ENCODE measurements around the gene TBK1. TPM values are rescaled to one million over a fixed set of nuclear protein-coding genes. Genes with fewer than 3 reads are reported as not detected.

The TBK1 gene
- total and polyA plus RNA-seq, 10 of the 15 experiments (the other 5 are each of a cell fraction or from before 2014, with no cell fraction given): 13.4 to 49.3 (median 37.7) TPM

DNA sequence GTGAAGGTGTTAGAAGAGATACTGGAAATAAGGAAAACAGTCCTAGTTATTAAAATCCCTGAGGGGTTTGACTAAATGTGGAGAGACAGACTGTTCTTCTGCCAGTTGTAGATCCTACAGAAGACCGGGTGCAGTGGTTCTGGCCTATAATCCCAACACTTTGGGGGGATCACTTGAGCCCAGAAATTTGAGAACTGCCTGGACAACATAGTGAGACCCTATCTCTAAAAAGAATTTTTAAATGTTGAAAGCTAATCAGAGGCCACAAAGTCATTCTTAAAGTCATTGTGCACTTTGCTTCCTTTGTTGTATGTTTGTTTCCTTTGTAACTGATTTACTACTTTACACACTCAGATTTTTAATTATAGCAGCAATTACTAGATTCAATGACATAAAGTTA, 97.2 kb downstream of the TBK1 start:
- H3K27ac ChIP-seq (ENCODE audit: control insufficient read depth, insufficient read depth): no peak overlapping the region
- no peaks in the 10 kb centered on the region for H4K20me1 ChIP-seq (ENCODE audit: control insufficient read depth, insufficient read depth)
- no peaks in the 10 kb centered on the region; the same call in 1 of the 2 replicates for H3K4me1 ChIP-seq (ENCODE audit: control insufficient read depth, insufficient read depth, low read length)
- BruUV-seq (replicated peaks): no TSS peak
- H3K27me3 ChIP-seq (replicated peaks in 1 of 2; ENCODE audit: control insufficient read depth in 2 of 2, insufficient read depth in 2 of 2, low read length in 1 of 2): no peaks in the 10 kb centered on the region; a peak in 1 of 4 replicates
- no peak overlapping the region for H3K9ac ChIP-seq (ENCODE audit: control insufficient read depth, insufficient read depth, low read length)
- ChIA-PET CTCF (interaction anchor here (0.7 to 8.6 kb wide), 53 partner anchors 9 to 339 kb away, joined by 3 to 175 read pairs (median 4); no protein-coding TSS in a partner anchor), RAD21 (ENCODE audit: unreplicated experiment) (interaction anchor here (0.7 to 5.3 kb wide), 29 partner anchors 11 to 682 kb away, joined by 3 to 103 read pairs (median 4); partner anchors contain the start of gene LEMD3), SMC1A (ENCODE audit: uncharacterized antibody, unreplicated experiment) (interaction anchor here (0.6 to 9.6 kb wide), 32 partner anchors 10 to 558 kb away, joined by 3 to 139 read pairs (median 4); no protein-coding TSS in a partner anchor), POLR2A (no interaction called here)
- no peak for FAIRE-seq
- TF ChIP-seq EED (IDR thresholded peaks at IDR 0.05; ENCODE audit: low read depth): no peak
- no peak for TF ChIP-seq JUND (IDR thresholded peaks at IDR 0.05; ENCODE audit: low read depth, low read length)
- no peak for TF ChIP-seq CREB1 (IDR thresholded peaks at IDR 0.05; ENCODE audit: low read depth)
- TF ChIP-seq, protein P1, sequence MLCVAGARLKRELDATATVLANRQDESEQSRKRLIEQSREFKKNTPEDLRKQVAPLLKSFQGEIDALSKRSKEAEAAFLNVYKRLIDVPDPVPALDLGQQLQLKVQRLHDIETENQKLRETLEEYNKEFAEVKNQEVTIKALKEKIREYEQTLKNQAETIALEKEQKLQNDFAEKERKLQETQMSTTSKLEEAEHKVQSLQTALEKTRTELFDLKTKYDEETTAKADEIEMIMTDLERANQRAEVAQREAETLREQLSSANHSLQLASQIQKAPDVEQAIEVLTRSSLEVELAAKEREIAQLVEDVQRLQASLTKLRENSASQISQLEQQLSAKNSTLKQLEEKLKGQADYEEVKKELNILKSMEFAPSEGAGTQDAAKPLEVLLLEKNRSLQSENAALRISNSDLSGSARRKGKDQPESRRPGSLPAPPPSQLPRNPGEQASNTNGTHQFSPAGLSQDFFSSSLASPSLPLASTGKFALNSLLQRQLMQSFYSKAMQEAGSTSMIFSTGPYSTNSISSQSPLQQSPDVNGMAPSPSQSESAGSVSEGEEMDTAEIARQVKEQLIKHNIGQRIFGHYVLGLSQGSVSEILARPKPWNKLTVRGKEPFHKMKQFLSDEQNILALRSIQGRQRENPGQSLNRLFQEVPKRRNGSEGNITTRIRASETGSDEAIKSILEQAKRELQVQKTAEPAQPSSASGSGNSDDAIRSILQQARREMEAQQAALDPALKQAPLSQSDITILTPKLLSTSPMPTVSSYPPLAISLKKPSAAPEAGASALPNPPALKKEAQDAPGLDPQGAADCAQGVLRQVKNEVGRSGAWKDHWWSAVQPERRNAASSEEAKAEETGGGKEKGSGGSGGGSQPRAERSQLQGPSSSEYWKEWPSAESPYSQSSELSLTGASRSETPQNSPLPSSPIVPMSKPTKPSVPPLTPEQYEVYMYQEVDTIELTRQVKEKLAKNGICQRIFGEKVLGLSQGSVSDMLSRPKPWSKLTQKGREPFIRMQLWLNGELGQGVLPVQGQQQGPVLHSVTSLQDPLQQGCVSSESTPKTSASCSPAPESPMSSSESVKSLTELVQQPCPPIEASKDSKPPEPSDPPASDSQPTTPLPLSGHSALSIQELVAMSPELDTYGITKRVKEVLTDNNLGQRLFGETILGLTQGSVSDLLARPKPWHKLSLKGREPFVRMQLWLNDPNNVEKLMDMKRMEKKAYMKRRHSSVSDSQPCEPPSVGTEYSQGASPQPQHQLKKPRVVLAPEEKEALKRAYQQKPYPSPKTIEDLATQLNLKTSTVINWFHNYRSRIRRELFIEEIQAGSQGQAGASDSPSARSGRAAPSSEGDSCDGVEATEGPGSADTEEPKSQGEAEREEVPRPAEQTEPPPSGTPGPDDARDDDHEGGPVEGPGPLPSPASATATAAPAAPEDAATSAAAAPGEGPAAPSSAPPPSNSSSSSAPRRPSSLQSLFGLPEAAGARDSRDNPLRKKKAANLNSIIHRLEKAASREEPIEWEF (IDR thresholded peaks at IDR 0.05; ENCODE audit: insufficient replicate concordance, low read depth, low read length): no peak
- no peak for TF ChIP-seq CREM (IDR thresholded peaks at IDR 0.05; ENCODE audit: low read depth)
- TF ChIP-seq ZNF217 (IDR thresholded peaks at IDR 0.05): no peak
- no peak for TF ChIP-seq TCF3 (IDR thresholded peaks at IDR 0.05; ENCODE audit: borderline replicate concordance, insufficient read depth, low read depth, low read length)
- TF ChIP-seq STAT1 (conservative IDR thresholded peaks at IDR 0.05): no peak
- TF ChIP-seq CHD2 (IDR thresholded peaks at IDR 0.05; ENCODE audit: borderline replicate concordance, low read depth, low read length): no peak
- TF ChIP-seq PML (IDR thresholded peaks at IDR 0.05; ENCODE audit: low read length): no peak
- TF ChIP-seq EP300 (IDR thresholded peaks at IDR 0.05; ENCODE audit: borderline replicate concordance in 1 of 2, control insufficient read depth in 1 of 2, low read depth in 2 of 2, low read length in 2 of 2): no peak
- no peaks in the 10 kb centered on the region for H3K9me3 ChIP-seq (replicated peaks; ENCODE audit: control insufficient read depth, insufficient read depth, low read length)
- H3K4me2 ChIP-seq (ENCODE audit: control insufficient read depth, insufficient read depth): no peak overlapping the region
- in situ Hi-C loops (cut with MboI): no loop called here
- no peaks in the 10 kb centered on the region for H3K36me3 ChIP-seq (ENCODE audit: control insufficient read depth in 2 of 2, insufficient read depth in 2 of 2, low read length in 1 of 2)
- no peak overlapping the region for H3K4me3 ChIP-seq
- ATAC-seq: no peak
- no peaks in the 10 kb centered on the region for H3K79me2 ChIP-seq (ENCODE audit: control insufficient read depth, insufficient read depth, low read length)
- intact Hi-C loops (cut with micrococcal nuclease; ENCODE audit: unreplicated experiment): loop anchor here (1.0 to 10.0 kb wide), 3 partner anchors 60 to 236 kb away; no protein-coding TSS in a partner anchor
- no peak for DNase-seq (ENCODE audit: low read depth, low spot score)
- no peak overlapping the region; the same call in 1 of the 2 replicates for H2AFZ ChIP-seq (ENCODE audit: control insufficient read depth, low read depth, low read length)
- 0% methylated on average over 1 of the region's 1 CpG for WGBS (ENCODE audit: insufficient coverage, insufficient replicate concordance, low lambda C conversion rate, missing lambda C conversion rate)

Measured in GM12878 (cell line).